DND-41 (cell line): ENCODE data around the gene PCSK9.
A peak's percentile ranks its signal among the peaks of the same experiment; 100 is the strongest.

Source experiments
- ATAC-seq: fragments of 200-7000 bp; cut with Tn5 transposase; 3 replicates; pipeline ENCODE4 v1.9.1; 2021; ENCODE audit warnings: low read depth; ENCODE audit not compliant: insufficient read depth
- DNase-seq: peaks from one replicate; pipeline ENCODE4 v3.0.0-alpha.2; 2020
- H2AFZ ChIP-seq: 2 replicates; pipeline ENCODE4 v1.6.0; 2012; ENCODE audit warnings: low read depth, low read length
- H3K27ac ChIP-seq: 2 replicates; pipeline ENCODE4 v1.5.1; 2012; ENCODE audit warnings: low read length, inconsistent platforms
- H3K27me3 ChIP-seq: fragments of 200-600 bp; sonication (generic); 2 replicates; pipeline ENCODE4 v1.6.0; 2012; ENCODE audit warnings: low read length, mild to moderate bottlenecking, inconsistent platforms; ENCODE audit not compliant: insufficient read depth, poor library complexity
- H3K36me3 ChIP-seq: 2 replicates; pipeline ENCODE4 v1.5.1; 2012; ENCODE audit warnings: low read length, inconsistent platforms; ENCODE audit not compliant: insufficient read depth
- H3K4me1 ChIP-seq: 2 replicates; pipeline ENCODE4 v1.5.1; 2012; ENCODE audit warnings: mild to moderate bottlenecking, low read length; ENCODE audit not compliant: insufficient read depth
- H3K4me2 ChIP-seq: 2 replicates; pipeline ENCODE4 v1.6.0; 2012; ENCODE audit warnings: mild to moderate bottlenecking, moderate library complexity, low read length, inconsistent platforms; ENCODE audit not compliant: insufficient read depth
- H3K4me3 ChIP-seq, 2 experiments: fragments of 200-600 bp in 1 of 2; shearing (Covaris generic) in 1 of 2; 2 replicates each; pipeline ENCODE4 v1.5.1; 2012 to 2016; ENCODE audit warnings: inconsistent platforms in 2 of 2, low read length in 2 of 2, mild to moderate bottlenecking in 2 of 2, low read depth in 1 of 2, moderate library complexity in 1 of 2
- H3K79me2 ChIP-seq: 2 replicates; pipeline ENCODE4 v1.6.0; 2012; ENCODE audit warnings: low read length, inconsistent platforms; ENCODE audit not compliant: insufficient read depth
- H3K9ac ChIP-seq: 2 replicates; pipeline ENCODE4 v1.6.0; 2012; ENCODE audit warnings: low read depth, mild to moderate bottlenecking, inconsistent platforms, low read length, moderate library complexity
- H3K9me3 ChIP-seq: 2 replicates; pipeline ENCODE4 v1.5.1; 2012; ENCODE audit warnings: low read length, moderate library complexity, mild to moderate bottlenecking, inconsistent platforms; ENCODE audit not compliant: insufficient read depth, severe bottlenecking
- H4K20me1 ChIP-seq: 2 replicates; pipeline ENCODE4 v1.6.0; 2012; ENCODE audit warnings: low read length; ENCODE audit not compliant: insufficient read depth
- CTCF ChIP-seq: IDR thresholded peaks from 2 replicates; pipeline ENCODE4 v1.5.1; 2012; ENCODE audit warnings: borderline replicate concordance, low read length, moderate library complexity, mild to moderate bottlenecking; ENCODE audit not compliant: poor library complexity, severe bottlenecking; ENCODE audit errors: extremely low read depth
- EZH2 ChIP-seq: IDR thresholded peaks from 3 replicates; pipeline ENCODE4 v1.6.1; 2012; ENCODE audit warnings: borderline replicate concordance, low read depth, mild to moderate bottlenecking, moderate library complexity, low read length, inconsistent platforms; ENCODE audit not compliant: severe bottlenecking

PCSK9 gene

GRCh38 chr1:55069280-55069679 lies 29.9 kb downstream of the PCSK9 start:
- no peak for ATAC-seq
- peaks cover 74% of the 10 kb centered on the region for H3K36me3 ChIP-seq
- no peak overlapping the region for H2AFZ ChIP-seq
- no peaks in the 10 kb centered on the region for H3K79me2 ChIP-seq
- no peak overlapping the region for H3K9ac ChIP-seq
- H4K20me1 ChIP-seq: no peaks in the 10 kb centered on the region
- no peak overlapping the region for H3K27ac ChIP-seq
- no peak for TF ChIP-seq CTCF
- no peak for TF ChIP-seq EZH2
- no peaks in the 10 kb centered on the region for H3K27me3 ChIP-seq
- H3K4me3 ChIP-seq: no peak overlapping the region
- H3K9me3 ChIP-seq: no peaks in the 10 kb centered on the region
- no peak overlapping the region for H3K4me2 ChIP-seq
- no peak for DNase-seq
- no peaks in the 10 kb centered on the region for H3K4me1 ChIP-seq

GRCh38 chr1:55070293-55071164 lies 31.2 kb downstream of the PCSK9 start:
- Histone ChIP-seq H2AFZ (no peak overlapping the region), H3K4me2 (no peak overlapping the region), H3K27ac (no peak overlapping the region), H3K4me3 (no peak overlapping the region), H3K9me3 (no peaks in the 10 kb centered on the region), H3K27me3 (no peaks in the 10 kb centered on the region), H3K79me2 (no peaks in the 10 kb centered on the region), H3K4me1 (no peaks in the 10 kb centered on the region), H4K20me1 (no peaks in the 10 kb centered on the region), H3K36me3 (peaks cover 85% of the 10 kb centered on the region), H3K9ac (no peak overlapping the region)
- no peak for ATAC-seq
- TF ChIP-seq CTCF (no peak), EZH2 (no peak)
- DNase-seq: no peak

- Histone ChIP-seq H3K4me2 (no peak overlapping the region), H3K4me3 (no peak overlapping the region), H3K27me3 (no peaks in the 10 kb centered on the region), H3K4me1 (no peaks in the 10 kb centered on the region), H3K9me3 (no peaks in the 10 kb centered on the region), H2AFZ (no peak overlapping the region), H3K9ac (no peak overlapping the region), H4K20me1 (no peaks in the 10 kb centered on the region), H3K27ac (no peak overlapping the region), H3K36me3 (peaks cover 88% of the 10 kb centered on the region), H3K79me2 (no peaks in the 10 kb centered on the region)
- TF ChIP-seq CTCF: peak; percentile 67
- TF ChIP-seq EZH2: no peak
- peak; percentile 78; the same call in 2 of the 3 replicates for ATAC-seq
- DNase-seq: peak; percentile 27
These were observed 32.1 kb downstream of the PCSK9 start for GRCh38 chr1:55071477-55071876.
